GM12865 (cell line): ENCODE data around the gene LITAFD.
"Not testable (repeated sequence)": the region's sequence is repeated elsewhere in the genome, so short reads cannot be mapped to it uniquely, and the experiment has no call there.

Source experiments
- DNase-seq: peaks from one replicate; pipeline ENCODE4 v3.0.0; 2010; ENCODE audit warnings: low read depth
- H3K4me3 ChIP-seq: 2 replicates; pipeline ENCODE4 v1.5.1; 2011; ENCODE audit warnings: mild to moderate bottlenecking, low read depth, low read length, control low read depth
- TF ChIP-seq, protein P1 (sequence below): IDR thresholded peaks from 2 replicates; pipeline ENCODE4 v1.5.1; 2011; ENCODE audit warnings: low read length, control low read depth, low read depth, inconsistent platforms; ENCODE audit not compliant: insufficient read depth; ENCODE audit errors: missing control alignments

The LITAFD gene

DNA sequence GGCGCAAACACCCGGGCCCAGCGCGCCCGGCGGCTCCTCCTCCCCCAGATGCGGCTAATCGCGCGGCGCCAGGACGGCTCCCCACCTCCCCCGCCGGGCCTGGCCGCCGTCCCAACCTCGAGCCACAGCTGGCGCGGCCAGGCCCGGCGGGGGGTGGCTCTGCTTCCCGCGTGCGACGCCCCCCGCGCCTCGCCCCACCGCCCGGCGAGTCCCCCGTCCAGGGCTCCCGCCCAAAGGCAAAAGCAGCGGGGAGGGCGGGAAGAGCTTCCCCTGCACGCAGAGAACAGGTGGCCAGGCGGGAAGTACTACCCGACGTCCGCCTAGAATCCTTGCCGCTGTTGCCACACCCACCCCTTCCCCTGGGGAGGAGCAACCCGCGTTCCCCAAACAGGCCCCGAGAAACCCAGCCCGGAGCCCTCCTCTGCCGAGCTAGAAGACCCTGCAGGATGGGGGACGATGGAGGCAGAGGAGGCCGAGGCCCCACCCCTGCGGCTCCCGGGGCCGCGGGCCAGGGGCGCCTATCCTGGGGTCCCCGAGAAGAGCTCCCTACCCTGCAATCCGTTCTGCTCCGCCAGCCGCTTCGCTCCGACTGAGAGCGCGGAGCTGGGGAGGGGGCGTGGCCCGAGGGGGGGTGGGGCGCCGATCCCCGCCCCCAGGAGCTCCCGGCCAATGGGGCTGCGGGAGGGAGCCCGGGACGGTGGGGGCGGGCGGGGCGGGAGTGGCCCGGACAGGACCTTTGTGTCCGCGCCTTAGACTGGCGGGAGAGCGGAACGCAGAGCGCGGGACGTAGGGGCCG, 13.5 kb upstream of the LITAFD start, which contains the start of gene CARHSP1:
TSS of gene CARHSP1 (minus strand) at position 591 of the 796 bp plus-strand sequence. CDS start 9,678 bp downstream, outside the sequence.
- peak within 1 kb of the TSS; percentile 77 for H3K4me3 ChIP-seq
- peak; percentile 97 for DNase-seq
- TF ChIP-seq, protein P1, sequence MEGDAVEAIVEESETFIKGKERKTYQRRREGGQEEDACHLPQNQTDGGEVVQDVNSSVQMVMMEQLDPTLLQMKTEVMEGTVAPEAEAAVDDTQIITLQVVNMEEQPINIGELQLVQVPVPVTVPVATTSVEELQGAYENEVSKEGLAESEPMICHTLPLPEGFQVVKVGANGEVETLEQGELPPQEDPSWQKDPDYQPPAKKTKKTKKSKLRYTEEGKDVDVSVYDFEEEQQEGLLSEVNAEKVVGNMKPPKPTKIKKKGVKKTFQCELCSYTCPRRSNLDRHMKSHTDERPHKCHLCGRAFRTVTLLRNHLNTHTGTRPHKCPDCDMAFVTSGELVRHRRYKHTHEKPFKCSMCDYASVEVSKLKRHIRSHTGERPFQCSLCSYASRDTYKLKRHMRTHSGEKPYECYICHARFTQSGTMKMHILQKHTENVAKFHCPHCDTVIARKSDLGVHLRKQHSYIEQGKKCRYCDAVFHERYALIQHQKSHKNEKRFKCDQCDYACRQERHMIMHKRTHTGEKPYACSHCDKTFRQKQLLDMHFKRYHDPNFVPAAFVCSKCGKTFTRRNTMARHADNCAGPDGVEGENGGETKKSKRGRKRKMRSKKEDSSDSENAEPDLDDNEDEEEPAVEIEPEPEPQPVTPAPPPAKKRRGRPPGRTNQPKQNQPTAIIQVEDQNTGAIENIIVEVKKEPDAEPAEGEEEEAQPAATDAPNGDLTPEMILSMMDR, result no peak

DNA sequence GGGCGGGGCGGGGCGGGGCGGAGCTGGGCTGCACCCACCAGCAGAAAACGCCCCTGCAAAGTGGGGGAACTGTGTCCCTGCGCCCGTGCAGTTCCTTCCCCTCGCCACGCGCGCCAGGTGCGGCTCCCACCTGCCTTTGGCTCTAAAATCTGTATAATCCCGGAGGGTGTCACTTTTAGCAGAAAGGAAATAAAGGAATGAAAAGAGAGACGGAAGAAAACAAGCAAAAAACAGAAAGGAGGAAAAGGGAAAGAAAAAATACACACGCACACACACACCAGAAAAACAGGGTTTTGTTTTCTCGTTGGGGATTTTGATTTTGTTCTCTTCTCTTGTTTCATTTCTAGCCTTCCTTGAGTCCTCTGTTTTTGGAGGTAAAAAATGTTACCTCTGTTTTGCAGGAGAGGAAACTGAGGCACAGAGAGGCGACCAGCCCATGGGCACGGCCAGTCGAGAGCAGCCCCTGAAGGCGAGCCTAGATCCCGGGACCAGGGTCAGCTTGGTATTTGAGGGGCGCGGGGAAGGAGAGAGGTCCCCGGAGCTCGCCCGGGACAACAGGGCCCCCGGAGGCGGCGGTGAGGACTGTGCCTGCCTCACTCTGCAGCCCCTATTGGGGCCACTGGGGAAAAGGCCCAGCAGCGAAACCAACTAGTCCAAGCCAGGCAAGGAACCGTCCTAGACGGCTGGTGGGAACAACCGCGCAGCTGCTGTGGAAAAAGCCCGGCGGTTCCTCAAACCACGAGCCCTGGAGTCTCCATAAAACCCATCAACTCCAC, 12.8 kb upstream of the LITAFD start:
- no peak for DNase-seq
- TF ChIP-seq, protein P1, result no peak
- peak overlapping the region; percentile 62 for H3K4me3 ChIP-seq

DNA sequence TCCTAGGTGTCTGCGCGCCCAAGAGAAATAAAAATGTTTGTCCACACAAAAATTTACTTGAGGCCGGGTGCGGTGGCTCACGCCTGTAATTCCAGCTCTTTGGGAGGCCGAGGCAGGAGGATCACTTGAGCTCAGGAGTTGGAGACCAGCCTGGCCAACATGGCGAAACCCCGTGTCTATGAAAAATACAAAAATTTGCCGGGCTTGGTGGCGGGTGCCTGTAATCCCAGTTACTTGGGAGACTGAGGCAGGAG, 12.2 kb upstream of the LITAFD start:
- DNase-seq, H3K4me3 ChIP-seq: not testable (repeated sequence)

DNA sequence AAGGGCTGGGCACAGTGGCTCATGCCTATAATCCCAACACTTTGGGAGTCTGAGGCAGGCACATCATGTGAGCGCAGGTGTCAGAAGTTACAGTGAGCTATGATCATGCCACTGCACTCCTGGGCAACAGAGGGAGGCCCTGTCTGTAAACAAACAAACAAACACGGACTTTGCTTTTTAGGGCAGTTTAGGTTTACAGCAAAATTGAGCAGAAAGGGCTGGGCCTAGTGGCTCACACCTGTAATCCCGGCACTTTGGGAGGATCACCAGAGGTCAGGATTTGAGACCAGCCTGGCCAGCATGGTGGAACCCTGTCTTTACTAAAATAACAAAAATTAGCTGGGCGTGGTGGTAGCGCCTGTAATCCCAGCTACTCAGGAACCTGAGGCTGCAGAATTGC, 10.1 kb upstream of the LITAFD start:
- DNase-seq, result no peak
- H3K4me3 ChIP-seq, result no peak overlapping the region
- TF ChIP-seq, protein P1, result no peak

DNA sequence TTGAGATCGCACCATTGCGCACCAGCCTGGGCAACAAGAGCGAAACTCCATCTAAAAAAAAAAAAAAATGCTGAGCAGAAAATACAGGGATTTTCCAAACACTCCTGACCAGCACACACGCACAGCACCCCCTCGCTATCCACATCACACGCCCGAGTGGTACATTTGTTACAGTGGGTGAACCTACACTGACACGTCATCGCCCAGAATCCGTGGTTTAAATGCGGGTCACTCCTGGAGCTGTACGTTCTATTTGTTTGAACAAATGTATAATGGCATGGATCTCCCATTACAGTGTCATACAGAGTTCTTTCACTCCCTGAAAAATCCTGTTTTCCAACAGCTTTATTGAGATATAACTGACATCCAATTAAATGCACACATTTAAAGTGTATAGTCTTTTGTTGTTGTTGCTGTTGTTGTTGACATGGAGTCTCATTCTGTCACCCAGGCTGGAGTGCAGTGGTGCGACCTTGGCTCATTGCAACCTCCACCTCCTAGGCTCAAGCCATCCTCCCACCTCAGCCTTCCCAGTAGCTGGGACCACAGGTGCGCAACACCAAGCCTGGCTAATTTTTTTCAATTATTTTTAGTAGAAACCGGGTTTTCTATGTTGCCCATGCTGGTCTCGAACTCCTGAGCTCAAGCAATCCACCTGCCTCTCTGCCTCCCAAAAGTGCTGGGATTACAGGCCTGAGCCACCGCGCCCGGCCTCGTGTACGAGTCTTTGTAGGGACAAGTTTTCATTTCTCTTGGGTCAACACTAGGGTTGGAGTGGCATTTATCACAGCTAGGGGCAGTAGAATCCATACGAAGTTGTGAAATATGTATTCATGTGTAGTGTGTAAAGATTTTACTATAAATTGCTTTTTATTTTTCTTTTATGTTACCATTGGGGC, 8.9 kb upstream of the LITAFD start:
- no peak overlapping the region for H3K4me3 ChIP-seq
- DNase-seq, result no peak
- TF ChIP-seq, protein P1, result peak; percentile 16

DNA sequence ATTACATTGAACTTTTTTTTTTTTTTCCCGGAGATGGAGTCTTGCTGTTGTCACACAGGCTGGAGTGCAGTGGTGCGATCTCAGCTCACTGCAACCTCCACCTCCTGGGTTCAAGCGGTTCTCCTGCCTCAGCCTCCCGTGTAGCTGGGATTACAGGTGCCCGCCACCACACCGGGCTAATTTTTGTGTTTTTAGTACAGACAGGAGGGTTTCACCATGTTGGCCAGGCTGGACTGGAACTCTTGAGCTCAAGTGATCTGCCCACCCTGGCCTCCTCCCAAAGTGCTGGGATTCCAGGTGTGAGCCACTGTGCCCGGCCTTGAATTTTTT, 8.3 kb upstream of the LITAFD start:
- H3K4me3 ChIP-seq, DNase-seq: not testable (repeated sequence)

DNA sequence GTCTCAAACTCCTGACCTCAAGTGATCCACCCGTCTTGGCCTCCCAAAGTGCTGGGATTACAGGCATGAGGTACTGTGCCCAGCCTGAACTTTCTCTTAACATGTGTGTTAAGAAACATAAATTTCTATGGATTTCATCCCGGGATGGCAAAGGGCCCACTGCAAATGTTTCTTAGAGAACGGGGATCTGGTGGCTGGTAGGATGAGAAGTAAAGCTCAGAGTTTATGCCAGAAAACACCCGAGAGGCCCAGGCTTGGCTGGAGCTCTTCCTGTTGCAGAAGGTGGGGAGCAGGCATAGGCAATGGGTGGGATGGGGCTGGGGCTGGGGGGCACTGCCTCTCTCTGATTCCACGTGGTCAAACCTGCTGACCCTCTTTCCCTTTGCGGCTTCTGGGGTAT, 7.8 kb upstream of the LITAFD start:
- TF ChIP-seq, protein P1, result no peak
- no peak for DNase-seq
- H3K4me3 ChIP-seq, result no peak overlapping the region

DNA sequence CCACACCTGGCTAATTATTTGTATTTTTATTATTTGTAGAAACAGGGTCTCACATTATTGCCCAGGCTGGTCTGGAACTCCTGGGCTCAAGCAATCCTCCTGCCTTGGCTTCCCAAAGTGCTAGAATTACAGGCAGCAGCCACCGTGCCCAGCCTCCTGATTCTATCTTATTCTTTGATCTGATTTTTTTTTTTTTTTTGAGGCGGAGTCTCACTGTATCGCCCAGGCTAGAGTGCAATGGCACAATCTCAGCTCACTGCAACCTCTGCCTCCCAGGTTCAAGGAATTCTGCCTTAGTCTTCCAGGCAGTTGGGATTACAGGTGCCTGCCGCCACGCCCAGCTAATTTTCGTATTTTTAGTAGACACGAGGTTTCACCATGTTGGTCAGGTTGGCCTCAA, 6.8 kb upstream of the LITAFD start:
- DNase-seq, H3K4me3 ChIP-seq: not testable (repeated sequence)
